ENCODE data around the gene VSIG2.

GRCh38 chr11:124739479-124740276 is 12.4 kb downstream of the VSIG2 start, which contains the start of gene NRGN:
- TF ChIP-seq CTCF (conservative IDR thresholded peaks at IDR 0.05; ENCODE audit: low read depth, low read length) (no peak), SMC3 (IDR thresholded peaks at IDR 0.05; ENCODE audit: low read depth, low read length) (no peak), RAD21 (IDR thresholded peaks at IDR 0.05; ENCODE audit: low read length) (no peak), POLR2A (IDR thresholded peaks at IDR 0.05; ENCODE audit: low read depth, low read length) (no peak), RCOR1 (IDR thresholded peaks at IDR 0.05; ENCODE audit: insufficient replicate concordance, low read length) (no peak), RFX5 (IDR thresholded peaks at IDR 0.05; ENCODE audit: low read depth, low read length) (no peak), NFE2L2 (IDR thresholded peaks at IDR 0.05; ENCODE audit: low read depth, low read length) (no peak), CEBPB (IDR thresholded peaks at IDR 0.05; ENCODE audit: low read depth, low read length) (no peak), MAFK (IDR thresholded peaks at IDR 0.05; ENCODE audit: low read depth, low read length) (no peak), MXI1 (IDR thresholded peaks at IDR 0.05; ENCODE audit: borderline replicate concordance, low read depth, low read length) (no peak)
- TF ChIP-seq, protein P1, sequence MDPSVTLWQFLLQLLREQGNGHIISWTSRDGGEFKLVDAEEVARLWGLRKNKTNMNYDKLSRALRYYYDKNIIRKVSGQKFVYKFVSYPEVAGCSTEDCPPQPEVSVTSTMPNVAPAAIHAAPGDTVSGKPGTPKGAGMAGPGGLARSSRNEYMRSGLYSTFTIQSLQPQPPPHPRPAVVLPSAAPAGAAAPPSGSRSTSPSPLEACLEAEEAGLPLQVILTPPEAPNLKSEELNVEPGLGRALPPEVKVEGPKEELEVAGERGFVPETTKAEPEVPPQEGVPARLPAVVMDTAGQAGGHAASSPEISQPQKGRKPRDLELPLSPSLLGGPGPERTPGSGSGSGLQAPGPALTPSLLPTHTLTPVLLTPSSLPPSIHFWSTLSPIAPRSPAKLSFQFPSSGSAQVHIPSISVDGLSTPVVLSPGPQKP (IDR thresholded peaks at IDR 0.05; ENCODE audit: borderline replicate concordance, low read depth, low read length): no peak
- TF ChIP-seq, protein P2, sequence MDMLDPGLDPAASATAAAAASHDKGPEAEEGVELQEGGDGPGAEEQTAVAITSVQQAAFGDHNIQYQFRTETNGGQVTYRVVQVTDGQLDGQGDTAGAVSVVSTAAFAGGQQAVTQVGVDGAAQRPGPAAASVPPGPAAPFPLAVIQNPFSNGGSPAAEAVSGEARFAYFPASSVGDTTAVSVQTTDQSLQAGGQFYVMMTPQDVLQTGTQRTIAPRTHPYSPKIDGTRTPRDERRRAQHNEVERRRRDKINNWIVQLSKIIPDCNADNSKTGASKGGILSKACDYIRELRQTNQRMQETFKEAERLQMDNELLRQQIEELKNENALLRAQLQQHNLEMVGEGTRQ (IDR thresholded peaks at IDR 0.05; ENCODE audit: low read depth, low read length): no peak

Measured in IMR-90 (cell line).